A673 (cell line): ENCODE data around the gene SERTAD2.

Source experiments
- CTCF ChIP-seq: fragments of 300-800, 200-600 bp; sonication (generic); conservative IDR thresholded peaks from 2 replicates; pipeline ENCODE4 v1.5.1; 2017; ENCODE audit warnings: low read depth, mild to moderate bottlenecking, antibody characterized with exemption, low read length, moderate library complexity, mixed read lengths
- EZH2 ChIP-seq: fragments of 200-600 bp; sonication (generic); IDR thresholded peaks from 2 replicates; pipeline ENCODE4 v1.6.1; 2017; ENCODE audit warnings: borderline replicate concordance, low read depth, mild to moderate bottlenecking, mixed read lengths, antibody characterized with exemption, low read length; ENCODE audit not compliant: poor library complexity, severe bottlenecking

GRCh38 chr2:64612575-64613195 is 41.0 kb downstream of the SERTAD2 start:
- TF ChIP-seq CTCF (no peak), EZH2 (no peak)
